ENCODE results near the gene B4GALT3.

DNA sequence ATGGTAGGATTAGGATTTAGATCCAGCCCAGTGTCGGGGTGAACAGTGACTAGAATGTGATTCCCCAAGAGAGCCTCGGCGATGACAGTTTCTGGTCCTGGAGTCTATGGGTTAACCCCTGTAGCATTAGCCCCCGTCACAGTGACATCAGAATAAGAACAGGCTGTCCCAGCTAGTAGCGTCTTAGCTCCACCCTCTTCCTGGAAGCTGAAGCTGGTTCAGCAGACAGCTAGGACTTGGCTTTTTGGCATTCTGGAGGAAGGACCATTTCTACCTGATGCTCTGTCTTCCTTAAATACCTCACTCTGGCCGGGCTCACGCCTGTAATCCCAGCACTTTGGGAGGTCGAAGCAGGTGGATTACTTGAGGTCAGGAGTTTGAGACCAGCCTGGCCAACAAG lies 29.9 kb upstream of the B4GALT3 start:
- TF ChIP-seq, protein P1, sequence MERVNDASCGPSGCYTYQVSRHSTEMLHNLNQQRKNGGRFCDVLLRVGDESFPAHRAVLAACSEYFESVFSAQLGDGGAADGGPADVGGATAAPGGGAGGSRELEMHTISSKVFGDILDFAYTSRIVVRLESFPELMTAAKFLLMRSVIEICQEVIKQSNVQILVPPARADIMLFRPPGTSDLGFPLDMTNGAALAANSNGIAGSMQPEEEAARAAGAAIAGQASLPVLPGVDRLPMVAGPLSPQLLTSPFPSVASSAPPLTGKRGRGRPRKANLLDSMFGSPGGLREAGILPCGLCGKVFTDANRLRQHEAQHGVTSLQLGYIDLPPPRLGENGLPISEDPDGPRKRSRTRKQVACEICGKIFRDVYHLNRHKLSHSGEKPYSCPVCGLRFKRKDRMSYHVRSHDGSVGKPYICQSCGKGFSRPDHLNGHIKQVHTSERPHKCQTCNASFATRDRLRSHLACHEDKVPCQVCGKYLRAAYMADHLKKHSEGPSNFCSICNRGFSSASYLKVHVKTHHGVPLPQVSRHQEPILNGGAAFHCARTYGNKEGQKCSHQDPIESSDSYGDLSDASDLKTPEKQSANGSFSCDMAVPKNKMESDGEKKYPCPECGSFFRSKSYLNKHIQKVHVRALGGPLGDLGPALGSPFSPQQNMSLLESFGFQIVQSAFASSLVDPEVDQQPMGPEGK (CRISPR knock-in tag; IDR thresholded peaks at IDR 0.05; ENCODE audit: borderline replicate concordance), result no peak
- TF ChIP-seq ARNTL (CRISPR knock-in tag; IDR thresholded peaks at IDR 0.05; ENCODE audit: borderline replicate concordance, low read depth) (no peak), ZFP30 (CRISPR knock-in tag; IDR thresholded peaks at IDR 0.05) (no peak), OSR1 (CRISPR knock-in tag; IDR thresholded peaks at IDR 0.05) (no peak), ZNF70 (CRISPR knock-in tag; IDR thresholded peaks at IDR 0.05) (no peak), ZFP3 (CRISPR knock-in tag; IDR thresholded peaks at IDR 0.05) (no peak), TOX (CRISPR knock-in tag; IDR thresholded peaks at IDR 0.05; ENCODE audit: borderline replicate concordance) (no peak), ESRRG (CRISPR knock-in tag; IDR thresholded peaks at IDR 0.05) (no peak), CREB5 (CRISPR knock-in tag; IDR thresholded peaks at IDR 0.05; ENCODE audit: low read depth) (no peak), ISL1 (CRISPR knock-in tag; IDR thresholded peaks at IDR 0.05) (no peak), RARB (CRISPR knock-in tag; IDR thresholded peaks at IDR 0.05) (no peak), CSDC2 (CRISPR knock-in tag; IDR thresholded peaks at IDR 0.05) (no peak)

Data from SK-N-SH treated with all-trans-retinoic acid at 6 μM for 48 hours (cell line).